ENCODE measurements around the gene LZTFL1.

LZTFL1 gene, protein sequence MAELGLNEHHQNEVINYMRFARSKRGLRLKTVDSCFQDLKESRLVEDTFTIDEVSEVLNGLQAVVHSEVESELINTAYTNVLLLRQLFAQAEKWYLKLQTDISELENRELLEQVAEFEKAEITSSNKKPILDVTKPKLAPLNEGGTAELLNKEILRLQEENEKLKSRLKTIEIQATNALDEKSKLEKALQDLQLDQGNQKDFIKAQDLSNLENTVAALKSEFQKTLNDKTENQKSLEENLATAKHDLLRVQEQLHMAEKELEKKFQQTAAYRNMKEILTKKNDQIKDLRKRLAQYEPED

DNA sequence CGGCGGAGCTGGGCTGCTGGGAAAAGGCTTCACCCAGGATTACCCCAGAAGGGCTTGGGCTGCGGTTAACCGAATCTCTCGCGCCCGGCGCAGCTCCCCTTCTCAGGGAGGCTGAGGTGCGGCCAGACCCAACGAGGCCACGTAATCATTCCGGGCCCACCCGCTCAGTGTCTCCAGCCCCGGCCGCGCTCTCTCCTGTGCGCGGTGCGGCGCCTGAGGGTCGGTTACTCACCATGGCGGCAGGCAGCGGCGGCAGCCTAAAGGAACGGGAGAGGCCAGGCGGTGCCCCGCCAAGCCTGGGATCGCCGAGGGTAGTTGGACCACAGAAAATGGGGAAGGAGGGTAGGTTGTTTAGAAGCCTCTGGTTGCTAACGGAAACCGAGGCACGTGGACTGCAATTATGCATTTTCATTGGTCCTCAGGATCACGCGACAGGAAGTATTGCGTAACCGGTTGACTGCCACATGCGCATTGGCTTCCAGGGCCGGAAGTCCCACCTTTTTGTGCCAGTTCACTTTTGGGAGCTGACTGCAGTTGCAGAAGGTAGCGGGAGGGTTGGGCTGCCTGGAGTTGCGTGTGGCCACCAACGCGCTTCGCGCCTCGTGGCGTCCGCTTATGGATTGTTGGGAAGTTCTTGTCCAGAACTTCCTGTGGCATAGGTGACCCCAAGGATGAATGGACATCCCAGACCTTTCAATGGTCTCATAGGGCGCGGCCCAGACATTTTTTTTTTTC, at the start of gene LZTFL1:
LZTFL1 (minus strand) TSS at position 363 of the 735 bp plus-strand sequence; CDS start at position 235, 128 bp downstream.
- peak; percentile 90 for DNase-seq

DNA sequence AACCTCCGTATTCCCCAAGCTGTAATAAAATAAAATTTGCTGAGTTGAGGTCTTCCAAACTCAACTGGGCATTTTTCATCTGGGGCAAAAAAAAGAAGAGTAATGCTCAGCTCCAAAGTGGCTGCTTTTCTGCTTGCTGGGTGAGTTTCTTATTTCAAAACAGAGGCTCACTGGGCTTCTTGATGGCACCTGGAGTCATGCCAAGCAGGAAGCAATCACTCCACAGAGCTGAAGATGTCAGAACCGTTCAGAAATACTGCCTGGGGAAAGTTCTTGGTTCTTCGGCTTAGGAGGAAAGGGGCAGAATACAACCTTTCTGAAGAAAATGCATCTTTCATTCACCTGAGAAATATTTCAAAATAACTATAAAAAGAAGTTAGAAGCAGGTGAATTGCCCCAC, 48.5 kb upstream of the LZTFL1 start:
- no peak for DNase-seq

DNA sequence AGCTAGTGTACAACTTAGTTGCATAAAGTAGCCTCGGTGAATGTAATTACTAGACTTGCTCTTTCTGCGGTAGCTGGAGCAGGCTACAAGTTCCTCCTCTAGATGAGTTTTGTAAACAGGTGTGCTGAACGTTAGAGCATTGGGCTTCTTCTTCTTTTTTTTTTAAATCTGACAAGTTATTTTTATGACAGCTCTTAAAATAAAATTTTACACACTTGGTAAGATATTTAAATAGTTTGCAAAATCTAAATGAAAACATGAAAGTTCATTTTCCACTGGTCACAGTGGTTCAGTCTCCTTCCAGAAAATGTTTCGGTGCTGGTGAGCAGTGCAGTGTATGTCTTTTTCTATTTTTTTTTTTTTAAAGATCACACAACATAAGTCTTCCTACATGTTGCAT, 47.4 kb upstream of the LZTFL1 start:
- DNase-seq: no peak

DNA sequence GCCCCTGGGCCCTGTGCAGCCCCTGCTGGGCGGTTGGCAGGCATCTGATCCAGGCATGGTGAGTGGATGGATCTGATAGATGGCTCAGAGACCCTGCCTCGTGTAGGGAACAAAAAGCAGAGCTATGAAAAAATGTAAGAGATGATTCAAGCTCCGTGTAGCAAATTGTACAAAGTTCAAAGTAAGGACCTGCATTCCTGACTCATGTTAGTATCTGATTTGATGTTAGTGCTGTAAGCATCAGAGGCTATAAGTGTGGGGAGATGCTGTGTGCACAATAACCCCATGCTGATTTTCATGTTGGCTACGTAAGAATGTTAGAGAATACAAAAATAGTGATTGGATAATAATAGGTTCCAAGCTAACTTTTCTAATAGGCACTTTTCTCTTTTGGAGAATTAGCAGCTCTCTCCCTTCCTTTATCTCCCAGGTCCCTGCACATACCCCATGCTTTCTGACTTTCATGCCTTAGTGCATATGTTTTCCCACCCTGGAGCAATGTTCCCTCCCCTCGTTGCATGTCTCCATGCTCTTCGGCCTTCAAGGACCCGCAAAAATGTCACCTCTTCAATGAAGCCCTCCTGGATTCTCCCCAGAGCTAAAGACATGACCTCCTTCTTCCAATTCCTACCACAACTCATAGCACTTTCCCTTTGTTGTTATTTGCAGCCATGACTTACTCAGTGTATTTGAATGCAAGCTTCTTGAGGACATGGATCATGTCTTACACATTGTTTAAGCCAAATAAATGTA, 46.0 kb upstream of the LZTFL1 start:
- DNase-seq: no peak

DNA sequence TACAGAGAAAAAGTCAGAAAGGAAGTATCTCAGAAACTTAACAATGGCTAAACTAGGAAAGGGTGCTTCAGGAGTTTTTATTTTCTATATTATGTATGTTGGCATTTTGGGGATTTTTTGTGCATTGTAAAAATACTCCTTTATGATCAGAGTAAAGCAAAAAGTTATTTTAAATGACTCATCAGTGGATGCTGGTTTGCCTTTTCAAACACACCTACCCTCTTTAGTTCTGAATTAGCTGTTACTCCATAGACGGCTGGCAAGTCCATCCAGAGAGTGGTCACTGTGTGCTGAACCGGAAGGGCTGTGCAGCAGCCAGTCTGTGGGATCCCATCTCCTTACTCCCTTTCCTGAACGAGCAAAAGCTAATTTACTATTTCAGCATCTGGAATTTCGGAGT, 45.4 kb upstream of the LZTFL1 start:
- no peak for DNase-seq

DNA sequence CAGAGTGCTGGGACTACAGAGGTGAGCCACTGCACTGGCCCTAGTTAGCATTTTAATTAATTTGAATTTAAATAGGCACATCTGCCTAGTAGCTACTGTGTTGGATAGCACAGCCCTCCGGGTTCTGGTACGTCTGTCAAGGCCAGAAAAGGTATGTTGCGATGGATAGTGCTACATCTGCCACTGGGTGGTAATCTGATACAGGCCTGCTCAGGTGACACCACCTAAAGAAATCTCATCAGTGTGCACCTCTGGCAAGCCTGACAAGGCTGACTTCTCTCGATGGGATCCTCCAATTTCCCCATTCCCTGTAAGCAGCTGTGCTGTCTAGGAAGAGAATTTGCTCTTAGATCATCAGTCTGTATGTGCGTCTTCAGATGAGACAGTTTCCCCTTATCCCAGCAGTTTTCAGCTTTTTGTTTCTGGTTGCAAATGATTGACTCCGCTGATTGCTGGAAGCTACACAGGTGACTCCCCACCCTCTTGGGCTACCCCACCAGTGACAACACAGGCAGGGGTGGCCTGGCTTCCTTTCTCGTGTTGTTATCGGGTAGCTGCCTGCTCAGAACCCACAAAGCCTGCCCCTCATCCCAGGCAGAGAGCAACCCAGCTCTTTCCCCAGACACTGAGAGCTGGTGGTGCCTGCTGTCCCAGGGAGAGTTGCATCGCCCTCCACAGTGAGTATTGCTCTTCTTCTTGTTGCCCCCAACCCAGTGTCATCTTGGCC, 44.2 kb upstream of the LZTFL1 start, which contains the start of gene CCR9:
CCR9 (plus strand) TSS at position 565 of the 727 bp plus-strand sequence. CDS start 8,391 bp downstream, outside the sequence.
- DNase-seq: no peak

DNA sequence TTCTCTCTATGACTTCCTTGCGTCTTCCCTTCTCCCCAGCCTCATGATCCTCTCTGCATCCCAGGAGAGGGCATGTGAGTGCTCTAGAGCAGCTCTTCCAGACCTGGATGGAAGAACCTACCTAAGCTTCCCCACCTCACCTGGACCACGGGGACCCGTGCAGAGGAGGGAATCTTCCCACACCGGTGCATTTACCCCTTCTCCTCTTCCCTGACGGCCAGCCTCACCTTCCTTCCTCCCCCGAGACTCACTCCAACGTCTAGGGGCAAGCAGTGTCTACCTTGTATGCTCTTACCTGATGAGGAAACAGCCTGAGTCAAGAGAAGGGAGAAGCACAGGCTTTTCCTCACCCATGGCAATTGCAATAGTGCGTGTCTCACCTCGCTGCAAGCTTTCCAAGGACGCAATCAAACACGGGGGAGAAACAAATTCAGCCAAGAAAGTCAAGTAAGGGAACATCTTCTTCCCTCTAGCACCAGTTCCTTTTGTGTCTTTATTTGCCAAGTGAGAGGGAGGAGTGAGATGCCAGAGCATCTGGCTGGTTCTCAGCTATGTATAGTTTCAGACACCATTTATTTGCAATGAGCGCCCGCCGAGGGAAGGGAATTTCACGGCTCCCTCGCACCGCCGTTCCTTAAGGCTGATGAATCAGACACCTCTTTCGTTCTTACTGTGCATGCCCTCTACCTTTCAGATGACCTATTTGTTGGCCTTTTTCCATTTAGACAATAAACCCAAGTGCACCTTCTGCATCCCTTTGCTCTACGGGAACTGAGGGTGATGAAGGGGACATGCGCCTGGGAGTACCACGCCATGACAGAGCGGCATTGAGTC, 42.7 kb upstream of the LZTFL1 start:
- peak; percentile 16 for DNase-seq

DNA sequence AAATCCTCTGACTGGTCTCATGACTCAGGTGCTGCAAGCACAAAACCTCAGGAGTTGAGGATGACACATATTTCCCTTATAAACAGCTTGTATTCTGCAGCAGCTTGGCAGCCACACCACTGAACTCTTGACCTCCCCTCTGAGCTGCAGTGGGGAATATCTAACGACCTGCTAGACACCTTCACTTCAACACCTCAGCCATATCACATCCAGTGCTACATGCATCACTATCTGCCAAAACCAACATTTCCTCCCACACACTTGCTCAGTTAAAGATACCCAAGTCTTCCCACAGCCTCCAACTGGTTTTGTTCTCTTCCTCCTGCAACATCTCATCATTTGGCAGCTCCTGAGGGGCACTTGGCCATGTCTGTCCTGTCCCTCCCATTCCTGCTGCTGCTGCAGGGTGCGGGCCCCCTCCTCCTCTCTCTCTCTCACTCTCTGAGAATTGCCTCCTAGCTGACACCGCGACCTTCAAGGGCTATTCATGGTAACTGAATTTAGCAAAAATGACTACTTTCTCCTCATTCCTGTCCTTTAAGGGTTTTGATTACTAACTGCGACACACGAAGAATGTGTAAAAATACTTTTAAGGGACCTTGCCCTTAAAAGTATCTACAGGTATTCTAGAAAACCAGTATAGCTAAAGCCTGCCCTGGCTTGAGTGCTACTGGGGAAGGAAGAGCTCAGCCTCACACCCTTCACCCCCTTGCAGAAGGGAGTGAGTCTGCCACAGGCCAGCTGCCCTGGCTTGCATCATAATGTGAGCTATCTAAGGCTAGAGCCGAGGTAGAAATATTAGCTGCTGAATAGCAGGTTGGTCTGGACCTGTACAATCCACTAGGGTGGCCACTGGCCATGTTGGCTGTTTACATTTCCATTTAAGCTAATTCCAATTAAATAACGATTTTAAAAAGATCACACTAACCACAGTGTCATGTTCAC, 39.4 kb upstream of the LZTFL1 start:
- peak; percentile 20 for DNase-seq

DNA sequence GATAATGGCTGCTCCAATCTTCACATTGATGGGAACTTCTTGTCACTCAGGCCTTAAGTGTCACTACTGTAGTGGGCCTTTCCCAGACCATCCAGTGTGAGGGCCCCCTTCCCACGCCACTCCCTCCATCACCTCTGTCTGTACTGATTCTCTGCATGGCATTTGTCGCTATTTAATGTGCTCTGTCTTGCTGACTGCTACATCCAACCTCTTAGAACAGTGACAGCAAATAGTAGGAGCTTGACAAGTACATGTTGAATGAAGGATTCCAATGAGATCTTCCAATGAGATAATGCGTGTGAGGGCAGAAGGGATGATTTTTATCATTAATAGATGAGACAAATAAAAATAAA, 38.8 kb upstream of the LZTFL1 start:
- DNase-seq: no peak

DNA sequence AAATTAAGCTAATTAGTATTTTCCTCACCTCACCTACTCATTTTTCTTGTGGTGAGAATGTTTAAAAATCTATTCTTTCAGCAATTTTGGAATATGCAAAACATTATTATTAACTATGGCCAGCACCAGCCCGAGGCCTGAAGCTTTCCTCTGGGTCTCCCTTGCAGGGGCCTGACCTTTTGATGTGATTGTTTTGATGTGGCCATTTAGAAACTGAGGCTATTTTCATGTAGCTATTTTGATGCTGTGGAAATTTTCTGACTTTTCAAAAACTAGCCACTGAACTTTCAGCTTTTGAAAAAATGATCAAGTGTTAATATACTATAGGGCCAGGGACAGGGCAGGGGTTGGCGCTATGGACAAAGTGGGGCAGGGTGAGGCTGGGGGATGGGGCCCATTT, 36.2 kb upstream of the LZTFL1 start:
- DNase-seq: no peak

DNA sequence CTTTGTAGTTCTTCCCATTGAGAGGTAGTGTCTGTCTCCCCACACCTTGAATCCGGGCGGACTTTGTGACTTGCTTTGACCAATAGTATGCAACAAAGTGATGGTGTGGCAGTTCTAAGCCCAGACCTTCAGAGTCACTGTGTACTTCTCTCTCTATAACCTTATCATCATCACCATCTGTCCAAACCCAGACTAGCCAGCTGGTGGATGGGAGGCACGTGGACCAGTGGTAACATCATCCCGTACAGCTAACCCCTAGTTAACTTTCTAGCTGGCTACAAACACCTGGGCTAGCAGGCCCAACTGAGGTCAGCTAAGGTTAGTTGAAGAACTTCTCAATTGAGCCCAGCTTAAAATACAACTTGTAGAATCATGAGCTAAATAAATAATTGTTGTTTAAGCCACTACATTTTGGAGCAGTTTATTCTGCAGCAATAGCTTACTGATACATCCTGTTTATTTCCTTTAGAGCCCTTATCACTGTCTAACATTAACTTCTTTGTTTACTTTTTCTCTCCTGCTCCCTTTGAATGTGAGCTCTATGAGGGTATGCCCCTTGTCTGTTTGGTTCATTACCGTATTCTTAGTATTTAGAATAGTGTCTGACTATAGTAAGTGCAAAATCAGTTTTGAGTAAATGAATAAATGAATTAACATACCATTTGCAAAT, 32.9 kb upstream of the LZTFL1 start:
- no peak for DNase-seq

DNA sequence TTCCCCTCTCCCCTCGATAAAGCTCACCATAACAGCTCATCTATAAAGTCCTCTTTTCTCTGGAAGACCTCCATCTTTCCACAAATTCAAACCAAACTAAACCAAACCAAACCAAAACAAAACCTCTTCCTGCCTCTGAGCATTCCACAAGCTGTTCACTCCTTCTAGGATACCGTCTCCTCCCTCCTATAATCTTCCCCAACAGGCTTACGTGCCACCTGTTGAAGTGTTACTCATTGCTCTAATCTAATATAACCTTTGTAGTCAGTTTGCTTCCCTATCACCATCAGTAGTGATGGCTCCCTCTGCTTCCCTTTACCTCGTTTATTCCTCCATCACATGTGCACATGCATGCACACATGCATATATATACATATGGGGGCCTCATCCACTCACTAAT, 31.7 kb upstream of the LZTFL1 start:
- DNase-seq: no peak

DNA sequence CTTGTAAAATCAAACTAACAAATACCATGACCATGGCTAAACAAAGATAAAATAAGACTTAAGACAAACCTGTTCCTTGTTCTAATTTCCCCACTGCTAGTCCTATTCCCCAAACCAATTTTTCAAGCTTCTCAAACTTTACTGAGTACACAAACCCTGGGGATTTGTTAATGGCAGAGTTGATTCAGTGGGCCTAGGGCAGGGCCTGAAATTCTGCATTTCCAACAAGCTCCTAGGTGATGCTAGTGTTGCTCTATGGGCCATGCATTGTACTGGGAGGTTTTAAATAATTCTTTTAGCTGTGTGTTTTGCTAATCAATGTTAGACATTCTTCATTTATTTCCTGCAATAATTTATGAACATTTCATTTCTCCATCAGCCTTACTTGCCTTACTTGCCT, 31.1 kb upstream of the LZTFL1 start:
- no peak for DNase-seq

DNA sequence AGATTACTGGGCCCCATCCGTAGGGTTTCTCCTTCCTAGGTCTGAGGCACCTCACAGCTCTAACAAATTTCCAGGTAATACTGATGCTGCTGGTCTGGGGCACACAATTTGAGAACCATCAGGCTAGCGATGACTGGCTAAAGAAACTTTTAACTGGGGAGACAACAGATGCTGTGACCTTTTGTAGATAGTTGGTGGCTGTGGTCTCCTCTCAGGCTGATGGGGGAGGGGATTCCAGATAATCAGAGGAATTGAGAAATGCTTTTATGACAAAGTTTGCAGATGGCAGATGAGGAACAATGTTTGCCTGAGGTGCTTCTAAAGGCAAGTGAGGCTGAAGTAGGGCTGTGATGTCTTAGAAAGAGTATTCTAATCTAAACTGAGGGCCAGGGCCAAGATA, 30.6 kb upstream of the LZTFL1 start:
- DNase-seq: no peak

DNA sequence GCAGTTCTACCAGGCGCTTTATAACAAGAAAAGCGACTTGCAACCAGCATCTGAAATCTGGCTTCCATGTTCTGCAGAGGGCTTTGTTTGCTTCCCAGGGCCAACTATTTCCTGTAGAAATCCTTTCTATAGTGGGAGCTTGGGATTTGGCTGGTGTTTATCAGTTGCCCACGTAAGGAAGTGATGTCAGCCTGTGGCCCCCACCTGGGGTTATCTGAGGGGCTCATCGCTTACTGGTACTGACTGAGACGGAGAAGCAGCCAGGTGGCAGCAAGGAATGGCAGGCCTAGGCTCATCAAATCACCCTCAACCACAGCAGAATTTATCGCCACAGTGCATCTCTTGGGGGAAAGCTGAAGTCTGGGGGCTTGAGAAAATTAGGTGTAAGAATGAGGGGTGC, 29.9 kb upstream of the LZTFL1 start:
- no peak for DNase-seq

DNA sequence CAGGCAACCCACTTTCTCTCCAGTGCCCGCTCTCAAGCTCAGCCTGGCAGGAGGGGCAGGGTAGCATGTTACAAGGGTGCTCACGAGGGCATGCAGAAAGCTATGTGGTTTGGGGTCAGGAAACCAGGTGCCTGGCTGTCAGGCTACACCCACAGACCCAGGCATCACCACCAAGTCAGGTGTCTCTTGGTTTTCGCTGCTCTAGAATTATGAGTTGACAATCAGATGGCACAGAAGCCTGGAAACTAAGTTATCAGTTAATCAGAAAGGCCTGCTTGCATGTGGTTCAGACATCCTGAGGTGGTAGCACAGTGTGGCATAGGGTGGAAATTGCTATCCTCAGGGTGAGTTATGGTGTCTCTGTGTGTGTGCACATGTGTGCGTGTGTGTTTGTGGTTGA, 28.2 kb upstream of the LZTFL1 start:
- peak; percentile 38 for DNase-seq

DNA sequence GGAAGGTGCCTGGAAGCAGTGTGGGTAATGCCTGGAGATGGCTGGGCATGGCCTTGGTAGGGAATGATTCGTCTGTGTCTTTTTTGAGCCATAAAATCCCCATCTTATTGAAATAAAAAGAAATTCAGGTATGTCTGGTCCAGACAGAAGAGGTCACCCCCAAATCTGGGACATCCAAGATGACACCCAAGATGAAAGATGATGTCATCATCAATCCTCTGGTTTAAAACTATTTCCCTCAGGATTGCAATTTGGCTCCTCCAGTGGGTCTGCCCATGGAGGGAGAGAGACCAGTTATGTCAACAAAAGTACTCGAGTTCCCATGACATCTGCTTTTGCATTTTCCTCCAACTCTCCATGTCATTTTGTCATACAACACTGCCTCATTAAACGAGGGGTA, 27.7 kb upstream of the LZTFL1 start:
- DNase-seq: no peak

DNA sequence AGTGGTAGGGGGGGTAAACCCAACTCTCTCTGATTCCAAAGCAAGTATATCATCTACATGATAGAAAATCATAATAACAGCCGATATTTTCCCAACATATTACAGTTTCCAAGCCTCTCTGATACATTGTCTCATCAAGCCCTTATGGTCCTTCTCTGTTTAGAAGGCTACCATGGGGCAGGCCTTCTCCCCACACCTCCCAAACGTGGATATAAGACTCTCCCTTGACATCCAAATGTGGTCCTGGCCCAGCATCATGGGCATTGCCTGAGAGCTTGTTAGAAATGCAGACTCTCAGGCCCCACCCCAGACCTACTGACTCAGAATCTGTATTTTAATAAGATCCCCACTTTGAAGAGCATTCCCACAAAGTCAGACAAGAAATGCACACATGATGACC, 26.7 kb upstream of the LZTFL1 start:
- no peak for DNase-seq

DNA sequence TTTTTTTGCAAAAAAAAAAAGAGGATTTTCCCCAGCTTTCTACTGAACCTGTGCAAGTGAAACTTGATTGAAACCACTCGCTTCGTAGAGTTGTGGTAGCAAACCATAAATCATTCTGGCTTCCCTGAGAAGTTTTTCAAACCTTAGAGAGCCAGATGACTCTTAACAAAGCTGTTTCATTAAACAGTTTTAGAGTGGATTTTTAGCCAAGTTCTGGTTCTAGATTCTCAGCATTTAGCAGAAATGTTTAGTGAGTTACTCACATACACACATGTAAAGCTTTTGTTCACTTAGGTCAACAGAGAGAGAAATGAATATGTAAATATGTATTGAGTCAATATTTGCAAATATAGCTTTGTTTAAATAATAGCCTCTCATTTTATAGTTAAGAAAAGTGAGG, 26.3 kb upstream of the LZTFL1 start:
- no peak for DNase-seq

DNA sequence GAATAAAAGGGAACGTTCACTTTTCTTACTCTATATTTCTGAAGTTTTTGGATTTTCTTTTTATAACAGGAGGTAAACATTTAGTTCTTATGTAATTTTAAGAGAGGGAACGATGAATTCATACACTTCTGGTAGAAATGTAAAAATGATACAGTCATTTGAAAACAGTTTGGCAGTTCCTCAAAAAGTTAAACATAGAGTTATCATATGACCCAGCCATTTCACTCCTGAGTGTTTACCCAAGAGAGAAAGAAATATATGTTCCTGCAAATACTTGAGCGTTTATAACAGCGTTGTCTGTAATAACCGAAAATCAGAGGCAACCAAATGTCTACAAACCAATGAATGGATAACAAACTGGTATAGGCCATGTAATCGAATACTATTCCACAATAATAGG, 23.6 kb upstream of the LZTFL1 start:
- DNase-seq: no peak
